ENCODE measurements around the gene CCL14. TPM values are rescaled to one million over a fixed set of nuclear protein-coding genes. Genes with fewer than 3 reads are reported as not detected.
"Not testable (repeated sequence)": the region's sequence is repeated elsewhere in the genome, so short reads cannot be mapped to it uniquely, and the experiment has no call there.

The CCL14 gene
- total RNA-seq, 6 donors from 2014 or later = 1.0 to 90.7 (median 5.6) TPM

GRCh38 chr17:35944151-35944550 lies 42.4 kb downstream of the CCL14 start:
- DNase-seq = no peak
- WGBS, 2 donors = 81 to 82% methylated on average over 4 of the region's 4 CpGs
- no peak overlapping the region for H3K27ac ChIP-seq
- ATAC-seq (ENCODE audit: low FRiP score in 2 of 2) = no peak
- H3K9me3 ChIP-seq = no peaks in the 10 kb centered on the region
- H3K36me3 ChIP-seq = no peaks in the 10 kb centered on the region
- no peaks in the 10 kb centered on the region for H3K27me3 ChIP-seq
- H3K4me1 ChIP-seq = peaks cover 0 to 5% (median 2%) of the 10 kb centered on the region in 4 donors
- H3K4me3 ChIP-seq = no peak overlapping the region
- no peak for TF ChIP-seq EP300 (IDR thresholded peaks at IDR 0.05)
- no peak for TF ChIP-seq POLR2A (IDR thresholded peaks at IDR 0.05)
- TF ChIP-seq, protein P1, sequence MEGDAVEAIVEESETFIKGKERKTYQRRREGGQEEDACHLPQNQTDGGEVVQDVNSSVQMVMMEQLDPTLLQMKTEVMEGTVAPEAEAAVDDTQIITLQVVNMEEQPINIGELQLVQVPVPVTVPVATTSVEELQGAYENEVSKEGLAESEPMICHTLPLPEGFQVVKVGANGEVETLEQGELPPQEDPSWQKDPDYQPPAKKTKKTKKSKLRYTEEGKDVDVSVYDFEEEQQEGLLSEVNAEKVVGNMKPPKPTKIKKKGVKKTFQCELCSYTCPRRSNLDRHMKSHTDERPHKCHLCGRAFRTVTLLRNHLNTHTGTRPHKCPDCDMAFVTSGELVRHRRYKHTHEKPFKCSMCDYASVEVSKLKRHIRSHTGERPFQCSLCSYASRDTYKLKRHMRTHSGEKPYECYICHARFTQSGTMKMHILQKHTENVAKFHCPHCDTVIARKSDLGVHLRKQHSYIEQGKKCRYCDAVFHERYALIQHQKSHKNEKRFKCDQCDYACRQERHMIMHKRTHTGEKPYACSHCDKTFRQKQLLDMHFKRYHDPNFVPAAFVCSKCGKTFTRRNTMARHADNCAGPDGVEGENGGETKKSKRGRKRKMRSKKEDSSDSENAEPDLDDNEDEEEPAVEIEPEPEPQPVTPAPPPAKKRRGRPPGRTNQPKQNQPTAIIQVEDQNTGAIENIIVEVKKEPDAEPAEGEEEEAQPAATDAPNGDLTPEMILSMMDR (IDR thresholded peaks at IDR 0.05) = no peak
- TF ChIP-seq POLR2AphosphoS5 (IDR thresholded peaks at IDR 0.05) = no peak

GRCh38 chr17:35943537-35943936 lies 43.0 kb downstream of the CCL14 start, which contains the start of gene LYZL6:
TSS of gene LYZL6 (minus strand) at chr17:35943713. CDS start at chr17:35939356, 4,357 bp downstream.
- Histone ChIP-seq H3K4me3 (no peak within 1 kb of the TSS), H3K4me1 (peaks cover 0 to 5% (median 2%) of the 10 kb centered on the region in 4 donors), H3K9me3 (no peaks in the 10 kb centered on the region), H3K27ac (no peak within 1 kb of the TSS), H3K27me3 (no peaks in the 10 kb centered on the region), H3K36me3 (no peaks in the 10 kb centered on the region)
- no peak for TF ChIP-seq EP300 (IDR thresholded peaks at IDR 0.05)
- no peak for TF ChIP-seq POLR2AphosphoS5 (IDR thresholded peaks at IDR 0.05)
- TF ChIP-seq, protein P1 (IDR thresholded peaks at IDR 0.05) = no peak
- TF ChIP-seq POLR2A (IDR thresholded peaks at IDR 0.05) = no peak
- no peak for DNase-seq
- 88 to 95% methylated on average over 2 of the region's 2 CpGs for WGBS, 2 donors
- ATAC-seq (ENCODE audit: low FRiP score in 2 of 2) = no peak

- Histone ChIP-seq H3K9me3 (no peaks in the 10 kb centered on the region), H3K4me3 (no peak overlapping the region), H3K36me3 (no peaks in the 10 kb centered on the region), H3K4me1 (peaks cover 0 to 5% (median 2%) of the 10 kb centered on the region in 4 donors), H3K27ac (no peak overlapping the region), H3K27me3 (no peaks in the 10 kb centered on the region)
- ATAC-seq (ENCODE audit: low FRiP score in 2 of 2) (no peak), DNase-seq (no peak)
- 66 to 72% methylated on average over 9 of the region's 9 CpGs for WGBS, 2 donors
- TF ChIP-seq POLR2A (IDR thresholded peaks at IDR 0.05) (no peak), POLR2AphosphoS5 (IDR thresholded peaks at IDR 0.05) (no peak), EP300 (IDR thresholded peaks at IDR 0.05) (no peak)
- TF ChIP-seq, protein P1 (IDR thresholded peaks at IDR 0.05) = no peak
Measured at GRCh38 chr17:35942588-35943186, 43.8 kb downstream of the CCL14 start.

GRCh38 chr17:35938492-35938891 lies 48.0 kb downstream of the CCL14 start:
- ATAC-seq (ENCODE audit: low FRiP score in 2 of 2); H3K27ac ChIP-seq; H3K4me3 ChIP-seq; H3K9me3 ChIP-seq; H3K4me1 ChIP-seq; DNase-seq; H3K36me3 ChIP-seq; H3K27me3 ChIP-seq: not testable (repeated sequence)
- 97 to 100% methylated on average over 3 of the region's 3 CpGs for WGBS, 2 donors

DNA sequence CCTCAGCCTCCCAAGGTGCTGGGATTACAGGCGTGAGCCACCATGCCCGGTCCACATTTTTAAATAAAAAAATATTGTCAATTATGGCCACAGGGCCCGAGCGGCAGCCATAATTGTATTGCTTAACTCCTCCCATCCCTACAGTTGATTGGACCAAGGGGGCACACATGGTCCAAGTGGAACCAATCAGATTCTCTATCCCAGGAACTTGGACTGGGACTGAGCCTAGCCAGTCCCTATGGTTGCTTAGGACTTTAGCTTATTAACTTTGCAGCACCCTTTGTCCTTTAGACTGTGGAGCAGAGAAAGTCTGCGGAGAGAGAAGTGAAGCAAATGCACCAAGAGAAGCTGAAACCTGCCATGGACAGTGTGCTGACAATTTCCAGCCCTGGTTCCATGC lies 50.5 kb downstream of the CCL14 start:
- Histone ChIP-seq H3K9me3 (no peaks in the 10 kb centered on the region), H3K36me3 (no peaks in the 10 kb centered on the region), H3K4me3 (no peak overlapping the region), H3K27me3 (no peaks in the 10 kb centered on the region), H3K27ac (no peak overlapping the region), H3K4me1 (peaks cover 0 to under 1% (median 0%) of the 10 kb centered on the region in 4 donors)
- WGBS, 2 donors = 96 to 100% methylated on average over 5 of the region's 5 CpGs
- ATAC-seq (ENCODE audit: low FRiP score in 2 of 2) (no peak), DNase-seq (no peak)
- no peak for TF ChIP-seq POLR2AphosphoS5 (IDR thresholded peaks at IDR 0.05)
- TF ChIP-seq, protein P1 (IDR thresholded peaks at IDR 0.05) = no peak
- no peak for TF ChIP-seq POLR2A (IDR thresholded peaks at IDR 0.05)
- TF ChIP-seq EP300 (IDR thresholded peaks at IDR 0.05) = no peak

All from upper lobe of left lung (tissue), 6 donors.